Activated naive CD4-positive, alpha-beta T cell treated with anti-CD3 and anti-CD28 coated beads, Interleukin-2, amount 10 ng/mL, durations not matched to agents 7 days and 5 days (primary cell): ENCODE results near the gene TMTC3.

Experiments used
- CTCF ChIA-PET: fragments of 350-600 bp; sonication (Branson Sonifier 250); formaldehyde crosslinking; loops from one replicate; lab custom pipeline; 2021; ENCODE audit warnings: antibody characterized with exemption; lab: Charles Lee
- DNase-seq: peaks from one replicate; pipeline ENCODE4 v3.0.0-alpha.2; 2020
- H3K27ac Mint-ChIP-seq: one replicate; pipeline ENCODE4 v1.8.0; 2021; ENCODE audit warnings: mild to moderate bottlenecking, moderate library complexity, mixed read lengths
- H3K27me3 Mint-ChIP-seq: one replicate; pipeline ENCODE4 v1.8.0; 2021; ENCODE audit warnings: mild to moderate bottlenecking, mixed read lengths
- H3K36me3 Mint-ChIP-seq: one replicate; pipeline ENCODE4 v1.8.0; 2021; ENCODE audit warnings: mixed read lengths
- H3K4me1 Mint-ChIP-seq: one replicate; pipeline ENCODE4 v1.8.0; 2021; ENCODE audit warnings: mixed read lengths
- H3K4me3 Mint-ChIP-seq: one replicate; pipeline ENCODE4 v1.8.0; 2021; ENCODE audit warnings: mild to moderate bottlenecking, moderate library complexity, mixed read lengths
- H3K9me3 Mint-ChIP-seq: one replicate; pipeline ENCODE4 v1.8.0; 2021; ENCODE audit warnings: mixed read lengths

The TMTC3 gene

GRCh38 chr12:88223519-88223918, 81.4 kb downstream of the TMTC3 start:
- no peaks in the 10 kb centered on the region for H3K27me3 Mint-ChIP-seq
- H3K36me3 Mint-ChIP-seq = no peaks in the 10 kb centered on the region
- no peak overlapping the region for H3K4me3 Mint-ChIP-seq
- H3K27ac Mint-ChIP-seq = no peak overlapping the region
- CTCF ChIA-PET = no interaction called here
- H3K9me3 Mint-ChIP-seq = peaks cover 9% of the 10 kb centered on the region
- H3K4me1 Mint-ChIP-seq = peaks cover 5% of the 10 kb centered on the region
- DNase-seq = no peak

DNA sequence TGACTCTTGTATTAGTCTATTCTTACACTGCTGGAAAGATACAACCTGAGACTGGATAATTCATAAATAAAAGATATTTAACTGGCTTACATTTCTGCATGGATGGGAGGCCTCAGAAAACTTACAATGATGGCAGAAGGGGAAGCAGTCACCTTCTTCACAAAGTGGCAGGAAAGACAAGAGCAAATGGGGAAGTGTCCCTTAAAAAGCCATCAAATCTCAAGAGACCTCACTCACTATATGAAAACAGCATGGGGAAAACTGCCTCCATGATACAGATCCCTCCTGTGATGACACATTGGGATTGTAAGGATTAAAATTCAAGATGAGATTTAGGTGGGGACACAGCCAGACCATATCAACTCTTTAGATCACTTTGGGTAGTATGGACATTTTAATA, 83.7 kb downstream of the TMTC3 start:
- H3K36me3 Mint-ChIP-seq = no peaks in the 10 kb centered on the region
- no peak for DNase-seq
- H3K27me3 Mint-ChIP-seq = no peaks in the 10 kb centered on the region
- no peak overlapping the region for H3K27ac Mint-ChIP-seq
- H3K4me3 Mint-ChIP-seq = no peak overlapping the region
- CTCF ChIA-PET = no interaction called here
- peaks cover 5% of the 10 kb centered on the region for H3K4me1 Mint-ChIP-seq
- peaks cover 8% of the 10 kb centered on the region for H3K9me3 Mint-ChIP-seq

DNA sequence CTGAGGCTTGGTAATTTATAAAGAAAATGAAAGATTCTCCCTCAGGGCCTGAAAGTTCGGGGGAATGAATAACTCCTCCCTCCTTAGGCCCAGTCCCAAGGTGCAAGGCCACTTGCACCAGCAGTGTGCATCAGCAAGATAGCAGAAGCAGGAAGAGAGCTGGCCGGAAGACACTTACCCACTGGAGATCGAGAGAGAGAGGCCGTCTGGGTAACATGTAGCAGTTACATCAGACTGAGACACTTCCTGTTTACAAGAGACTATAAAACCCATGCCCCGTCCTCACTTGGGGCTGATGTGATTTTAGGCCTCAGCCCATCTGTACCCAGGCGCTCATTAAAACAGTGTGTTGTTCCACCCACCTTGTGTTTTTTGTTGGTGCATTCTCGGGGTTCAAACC, 85.2 kb downstream of the TMTC3 start:
- Mint-ChIP-seq H3K4me3 (no peak overlapping the region), H3K9me3 (peaks cover 8% of the 10 kb centered on the region), H3K4me1 (peaks cover 5% of the 10 kb centered on the region), H3K27me3 (no peaks in the 10 kb centered on the region), H3K36me3 (no peaks in the 10 kb centered on the region), H3K27ac (no peak overlapping the region)
- no peak for DNase-seq
- CTCF ChIA-PET = no interaction called here

DNA sequence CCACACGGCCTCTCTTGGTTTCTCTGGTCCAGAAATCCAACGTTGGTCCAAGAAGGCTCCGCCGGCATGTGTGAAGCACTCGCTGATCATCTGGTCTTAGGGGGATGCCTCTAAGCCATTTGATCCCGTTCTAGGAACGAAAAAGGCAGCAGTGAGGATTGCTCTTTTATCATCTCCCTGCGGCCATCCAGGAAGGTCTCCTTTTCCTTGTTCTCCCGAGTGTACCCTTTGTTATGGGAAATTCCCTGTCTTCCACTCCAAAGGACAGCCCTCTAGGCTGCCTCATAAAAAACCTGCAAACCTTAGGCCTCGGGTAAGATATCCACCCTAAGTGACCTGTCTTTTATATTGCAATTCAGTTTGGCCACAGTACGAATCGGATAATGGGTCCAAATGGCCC, 85.8 kb downstream of the TMTC3 start:
- H3K9me3 Mint-ChIP-seq = peaks cover 8% of the 10 kb centered on the region
- CTCF ChIA-PET = no interaction called here
- peaks cover 5% of the 10 kb centered on the region for H3K4me1 Mint-ChIP-seq
- H3K27me3 Mint-ChIP-seq = no peaks in the 10 kb centered on the region
- DNase-seq = no peak
- H3K4me3 Mint-ChIP-seq = no peak overlapping the region
- H3K27ac Mint-ChIP-seq = no peak overlapping the region
- no peaks in the 10 kb centered on the region for H3K36me3 Mint-ChIP-seq

DNA sequence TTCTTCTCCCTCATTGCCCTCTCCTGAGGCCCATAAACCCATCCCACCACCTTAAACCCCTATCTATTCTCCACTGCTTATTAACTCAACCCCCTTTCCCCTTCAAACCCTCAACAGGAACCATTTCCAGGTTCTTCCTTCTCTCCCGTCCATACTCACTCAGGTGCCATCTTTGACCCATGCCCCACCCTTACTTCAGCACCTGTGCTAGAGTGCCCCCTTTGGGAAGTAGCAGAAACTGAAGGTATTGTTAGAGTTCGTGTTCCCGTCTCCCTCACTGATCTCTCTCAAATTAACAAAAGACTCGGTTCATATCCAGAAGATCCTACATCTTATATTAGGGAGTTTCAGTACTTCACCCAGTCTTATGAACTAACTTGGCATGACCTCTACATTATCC, 86.6 kb downstream of the TMTC3 start:
- peaks cover 8% of the 10 kb centered on the region for H3K9me3 Mint-ChIP-seq
- DNase-seq = no peak
- no peaks in the 10 kb centered on the region for H3K36me3 Mint-ChIP-seq
- H3K27ac Mint-ChIP-seq = no peak overlapping the region
- H3K4me1 Mint-ChIP-seq = peaks cover 5% of the 10 kb centered on the region
- CTCF ChIA-PET = no interaction called here
- no peaks in the 10 kb centered on the region for H3K27me3 Mint-ChIP-seq
- no peak overlapping the region for H3K4me3 Mint-ChIP-seq

GRCh38 chr12:88230271-88230670, 88.2 kb downstream of the TMTC3 start:
- no peak overlapping the region for H3K4me3 Mint-ChIP-seq
- no peaks in the 10 kb centered on the region for H3K36me3 Mint-ChIP-seq
- no peaks in the 10 kb centered on the region for H3K27me3 Mint-ChIP-seq
- no peak for DNase-seq
- H3K27ac Mint-ChIP-seq = no peak overlapping the region
- H3K9me3 Mint-ChIP-seq = peaks cover 8% of the 10 kb centered on the region
- H3K4me1 Mint-ChIP-seq = peaks cover 5% of the 10 kb centered on the region
- CTCF ChIA-PET = no interaction called here

DNA sequence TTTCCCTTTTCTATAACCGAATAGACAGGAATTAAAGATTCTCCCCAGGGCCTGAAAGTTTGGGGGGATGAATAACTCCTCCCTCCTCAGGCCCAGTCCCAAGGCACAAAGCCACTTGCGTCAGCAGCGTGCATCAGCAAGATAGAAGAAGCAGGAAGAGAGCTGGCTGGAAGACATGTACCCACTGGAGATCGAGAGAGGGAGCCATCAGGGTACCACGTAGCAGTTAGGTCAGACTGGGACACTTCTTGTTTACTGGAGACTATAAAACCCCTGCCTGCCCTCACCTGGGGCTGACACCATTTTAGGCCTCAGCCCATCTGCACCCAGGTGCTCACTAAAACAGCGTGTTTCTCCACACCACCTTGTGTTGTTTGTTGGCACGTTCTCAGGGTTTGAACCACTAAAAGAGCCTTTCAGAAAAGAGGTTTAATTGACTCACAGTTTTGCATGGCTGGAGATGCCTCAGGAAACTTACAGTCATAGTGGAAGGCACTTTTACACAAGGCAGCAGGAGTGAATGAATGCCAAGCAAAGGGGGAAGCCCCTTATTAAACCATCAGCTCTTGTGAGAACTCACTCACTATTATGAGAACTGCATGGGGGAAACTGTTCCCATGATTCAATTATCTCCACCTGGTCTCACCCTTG, 93.2 kb downstream of the TMTC3 start:
- CTCF ChIA-PET = no interaction called here
- Mint-ChIP-seq H3K9me3 (peaks cover 3% of the 10 kb centered on the region), H3K36me3 (no peaks in the 10 kb centered on the region), H3K4me3 (no peak overlapping the region), H3K27ac (no peak overlapping the region), H3K4me1 (peaks cover 2% of the 10 kb centered on the region), H3K27me3 (peaks cover 4% of the 10 kb centered on the region)
- no peak for DNase-seq

DNA sequence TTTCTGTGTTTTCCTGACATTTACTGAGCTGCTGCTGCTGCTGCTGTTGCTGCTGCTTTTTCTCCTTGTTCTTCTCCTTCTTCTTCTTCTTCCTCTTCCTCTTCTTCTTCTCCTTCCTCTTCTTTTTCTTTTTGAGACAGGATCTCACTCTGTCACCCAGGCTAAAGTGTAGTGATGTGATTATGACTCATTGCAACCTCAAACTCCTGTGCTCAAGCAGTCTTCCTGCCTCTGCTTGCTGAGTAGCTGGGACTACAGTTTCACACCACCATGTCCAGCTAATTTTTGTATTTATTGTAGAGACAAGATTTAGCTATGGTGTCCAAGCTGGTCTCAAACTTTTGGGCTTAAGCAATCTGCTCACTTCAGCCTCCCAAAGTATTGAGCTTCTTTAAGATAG, 95.8 kb downstream of the TMTC3 start:
- Mint-ChIP-seq H3K4me1 (peaks cover 5% of the 10 kb centered on the region), H3K27ac (no peak overlapping the region), H3K9me3 (peaks cover 3% of the 10 kb centered on the region), H3K4me3 (no peak overlapping the region), H3K27me3 (peaks cover 5% of the 10 kb centered on the region), H3K36me3 (no peaks in the 10 kb centered on the region)
- CTCF ChIA-PET = no interaction called here
- no peak for DNase-seq

DNA sequence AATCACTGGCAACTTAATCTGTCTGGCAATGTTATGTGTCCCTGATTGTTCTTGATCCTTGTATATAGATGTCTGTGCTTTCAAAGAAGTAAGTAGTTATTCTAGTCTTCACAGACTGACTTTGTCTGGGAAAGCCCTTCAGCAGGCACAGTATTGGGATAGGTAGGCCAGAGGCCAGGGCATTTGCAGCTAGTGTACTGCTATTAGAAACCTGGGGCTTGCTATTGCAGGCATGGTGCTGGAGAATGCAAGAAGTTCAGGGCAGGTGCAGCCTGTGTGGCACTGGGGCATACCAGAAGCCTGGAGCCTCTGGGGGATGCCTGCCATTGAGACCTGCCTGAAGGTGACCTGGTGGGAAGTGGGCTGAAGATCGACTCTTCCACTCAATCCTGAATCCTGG, 96.3 kb downstream of the TMTC3 start:
- peaks cover 9% of the 10 kb centered on the region for H3K27me3 Mint-ChIP-seq
- H3K36me3 Mint-ChIP-seq = no peaks in the 10 kb centered on the region
- DNase-seq = no peak
- no peak overlapping the region for H3K27ac Mint-ChIP-seq
- CTCF ChIA-PET = no interaction called here
- peaks cover 3% of the 10 kb centered on the region for H3K9me3 Mint-ChIP-seq
- no peak overlapping the region for H3K4me3 Mint-ChIP-seq
- peaks cover 5% of the 10 kb centered on the region for H3K4me1 Mint-ChIP-seq

- H3K9me3 Mint-ChIP-seq = peaks cover 3% of the 10 kb centered on the region
- H3K36me3 Mint-ChIP-seq = no peaks in the 10 kb centered on the region
- DNase-seq = no peak
- H3K27me3 Mint-ChIP-seq = peaks cover 9% of the 10 kb centered on the region
- peaks cover 5% of the 10 kb centered on the region for H3K4me1 Mint-ChIP-seq
- H3K27ac Mint-ChIP-seq = no peak overlapping the region
- H3K4me3 Mint-ChIP-seq = no peak overlapping the region
- CTCF ChIA-PET = no interaction called here
These were observed 99.9 kb downstream of the TMTC3 start for GRCh38 chr12:88241862-88242570.

- H3K4me3 Mint-ChIP-seq = no peak overlapping the region
- peaks cover 5% of the 10 kb centered on the region for H3K4me1 Mint-ChIP-seq
- H3K27ac Mint-ChIP-seq = no peak overlapping the region
- peaks cover 3% of the 10 kb centered on the region for H3K9me3 Mint-ChIP-seq
- no peak for DNase-seq
- CTCF ChIA-PET = no interaction called here
- peaks cover 9% of the 10 kb centered on the region for H3K27me3 Mint-ChIP-seq
- H3K36me3 Mint-ChIP-seq = no peaks in the 10 kb centered on the region
These were observed 100.4 kb downstream of the TMTC3 start for GRCh38 chr12:88242571-88242925.

DNA sequence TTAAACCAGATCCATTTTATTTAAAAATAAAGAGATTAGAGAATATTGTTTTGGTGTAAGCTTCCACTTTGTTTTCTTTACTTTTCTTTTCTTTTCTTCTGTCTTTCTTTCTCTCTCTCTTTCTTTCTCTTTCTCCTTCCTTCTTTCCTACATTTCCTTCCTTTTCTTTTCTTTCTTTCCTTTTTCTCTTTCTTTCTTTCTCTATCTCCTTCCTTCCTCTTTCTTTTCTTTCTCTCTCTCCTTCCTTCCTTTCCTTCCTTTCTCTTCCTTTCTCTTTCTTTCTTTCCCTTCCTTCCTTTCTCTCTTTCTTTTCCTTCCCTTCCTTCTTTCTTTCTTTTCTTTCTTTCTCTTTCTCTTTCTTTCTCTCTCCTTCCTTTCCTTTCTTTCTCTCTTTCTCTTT, 100.8 kb downstream of the TMTC3 start:
- peaks cover 6% of the 10 kb centered on the region for H3K27me3 Mint-ChIP-seq
- CTCF ChIA-PET = no interaction called here
- no peak for DNase-seq
- no peak overlapping the region for H3K4me3 Mint-ChIP-seq
- H3K4me1 Mint-ChIP-seq = peaks cover 4% of the 10 kb centered on the region
- H3K36me3 Mint-ChIP-seq = no peaks in the 10 kb centered on the region
- H3K27ac Mint-ChIP-seq = no peak overlapping the region
- H3K9me3 Mint-ChIP-seq = peaks cover 3% of the 10 kb centered on the region

- Mint-ChIP-seq H3K9me3 (peaks cover 3% of the 10 kb centered on the region), H3K36me3 (no peaks in the 10 kb centered on the region), H3K4me1 (peaks cover 3% of the 10 kb centered on the region), H3K27me3 (peaks cover 5% of the 10 kb centered on the region), H3K27ac (no peak overlapping the region), H3K4me3 (no peak overlapping the region)
- CTCF ChIA-PET = no interaction called here
- no peak for DNase-seq
These were observed 101.9 kb downstream of the TMTC3 start for GRCh38 chr12:88243982-88244381.

DNA sequence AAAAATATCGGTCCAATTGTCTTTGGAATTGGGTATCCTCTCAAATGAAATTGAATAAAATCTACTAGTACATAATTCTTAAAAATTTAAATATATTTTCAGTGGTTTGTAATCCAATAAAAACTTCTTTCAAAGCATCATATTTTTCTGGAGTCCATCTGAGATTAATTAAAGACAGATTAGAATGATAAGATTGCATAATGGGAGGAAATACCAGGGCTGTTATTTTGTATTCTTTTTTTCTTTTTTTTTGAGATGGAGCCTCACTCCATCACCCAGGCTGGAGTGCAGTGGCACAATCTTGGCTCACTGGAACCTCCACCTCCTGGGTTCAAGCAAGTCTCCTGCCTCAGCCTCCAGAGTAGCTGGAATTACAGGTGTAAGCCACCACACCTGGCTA, 103.8 kb downstream of the TMTC3 start:
- H3K27me3 Mint-ChIP-seq = peaks cover 5% of the 10 kb centered on the region
- H3K27ac Mint-ChIP-seq = no peak overlapping the region
- H3K4me1 Mint-ChIP-seq = peaks cover 3% of the 10 kb centered on the region
- no peaks in the 10 kb centered on the region for H3K36me3 Mint-ChIP-seq
- CTCF ChIA-PET = no interaction called here
- H3K4me3 Mint-ChIP-seq = no peak overlapping the region
- DNase-seq = no peak
- H3K9me3 Mint-ChIP-seq = no peaks in the 10 kb centered on the region

- CTCF ChIA-PET = no interaction called here
These were observed 105.1 kb downstream of the TMTC3 start for GRCh38 chr12:88247241-88247643.

More at GRCh38 chr12:88247241-88247643, 105.1 kb downstream of the TMTC3 start:
- no peak overlapping the region for H3K4me3 Mint-ChIP-seq
- no peaks in the 10 kb centered on the region for H3K9me3 Mint-ChIP-seq
- H3K27ac Mint-ChIP-seq = no peak overlapping the region
- H3K4me1 Mint-ChIP-seq = peaks cover 3% of the 10 kb centered on the region
- H3K27me3 Mint-ChIP-seq = peaks cover 5% of the 10 kb centered on the region
- DNase-seq = no peak
- H3K36me3 Mint-ChIP-seq = no peaks in the 10 kb centered on the region
